ENCODE results near the gene ONECUT1. TPM values are rescaled to one million over a fixed set of nuclear protein-coding genes. Genes with fewer than 3 reads are reported as not detected.

ONECUT1 gene
- total RNA-seq, 1 donor from 2014 or later: 0.32 TPM

GRCh38 chr15:52787549-52788098 lies 2.5 kb downstream of the ONECUT1 start:
- Mint-ChIP-seq H3K4me1 (ENCODE audit: low read depth, unreplicated experiment) (no peaks in the 10 kb centered on the region), H3K4me3 (ENCODE audit: unreplicated experiment) (no peak overlapping the region), H3K27me3 (ENCODE audit: low read depth, unreplicated experiment) (peaks cover 78% of the 10 kb centered on the region), H3K9me3 (ENCODE audit: unreplicated experiment) (peaks cover 10% of the 10 kb centered on the region), H3K36me3 (ENCODE audit: low read depth, unreplicated experiment) (no peaks in the 10 kb centered on the region), H3K27ac (ENCODE audit: unreplicated experiment) (no peak overlapping the region)
- H3K27me3 ChIP-seq (ENCODE audit: insufficient read depth, low read length): peaks cover 91% of the 10 kb centered on the region
- H3K9ac ChIP-seq (ENCODE audit: low read length): no peak overlapping the region
- H3K36me3 ChIP-seq (ENCODE audit: insufficient read depth, low read length): no peaks in the 10 kb centered on the region
- H3K4me1 ChIP-seq (ENCODE audit: insufficient read depth, low read length): peaks cover 7% of the 10 kb centered on the region
- no peak overlapping the region for H3K27ac ChIP-seq (ENCODE audit: low read depth, low read length)
- H3K9me3 ChIP-seq (ENCODE audit: insufficient read depth, low read depth, low read length): peaks cover 3% of the 10 kb centered on the region
- TF ChIP-seq EZH2 (IDR thresholded peaks at IDR 0.05; ENCODE audit: insufficient read depth, low read length): no peak
- no peak for TF ChIP-seq CTCF (IDR thresholded peaks at IDR 0.05; ENCODE audit: insufficient read depth, low read depth, low read length)
- H3K4me2 ChIP-seq (ENCODE audit: low read length): no peak overlapping the region
- DNase-seq (ENCODE audit: low read depth): no peak
- H3K79me2 ChIP-seq (ENCODE audit: insufficient read depth, low read length): no peaks in the 10 kb centered on the region
- H3K4me3 ChIP-seq (ENCODE audit: insufficient read depth, low read depth, low read length): no peak overlapping the region
- FAIRE-seq: no peak
- H2AFZ ChIP-seq (ENCODE audit: low read depth, low read length): no peak overlapping the region
- H4K20me1 ChIP-seq (ENCODE audit: insufficient read depth, low read length): no peaks in the 10 kb centered on the region

GRCh38 chr15:52787123-52787503 lies 3.0 kb downstream of the ONECUT1 start:
- H3K4me2 ChIP-seq (ENCODE audit: low read length): no peak overlapping the region
- no peak overlapping the region for H3K4me3 ChIP-seq (ENCODE audit: insufficient read depth, low read depth, low read length)
- no peak for DNase-seq (ENCODE audit: low read depth)

More at GRCh38 chr15:52787123-52787503, 3.0 kb downstream of the ONECUT1 start:
- Histone ChIP-seq H4K20me1 (ENCODE audit: insufficient read depth, low read length) (no peaks in the 10 kb centered on the region), H3K27me3 (ENCODE audit: insufficient read depth, low read length) (peaks cover 91% of the 10 kb centered on the region), H3K4me1 (ENCODE audit: insufficient read depth, low read length) (peaks cover 7% of the 10 kb centered on the region), H3K36me3 (ENCODE audit: insufficient read depth, low read length) (no peaks in the 10 kb centered on the region), H2AFZ (ENCODE audit: low read depth, low read length) (no peak overlapping the region), H3K27ac (ENCODE audit: low read depth, low read length) (no peak overlapping the region), H3K79me2 (ENCODE audit: insufficient read depth, low read length) (no peaks in the 10 kb centered on the region), H3K9me3 (ENCODE audit: insufficient read depth, low read depth, low read length) (peaks cover 3% of the 10 kb centered on the region), H3K9ac (ENCODE audit: low read length) (no peak overlapping the region)
- Mint-ChIP-seq H3K9me3 (ENCODE audit: unreplicated experiment) (peaks cover 10% of the 10 kb centered on the region), H3K27me3 (ENCODE audit: low read depth, unreplicated experiment) (peaks cover 77% of the 10 kb centered on the region), H3K27ac (ENCODE audit: unreplicated experiment) (no peak overlapping the region), H3K36me3 (ENCODE audit: low read depth, unreplicated experiment) (no peaks in the 10 kb centered on the region), H3K4me1 (ENCODE audit: low read depth, unreplicated experiment) (no peaks in the 10 kb centered on the region), H3K4me3 (ENCODE audit: unreplicated experiment) (no peak overlapping the region)
- no peak for FAIRE-seq
- TF ChIP-seq CTCF (IDR thresholded peaks at IDR 0.05; ENCODE audit: insufficient read depth, low read depth, low read length) (no peak), EZH2 (IDR thresholded peaks at IDR 0.05; ENCODE audit: insufficient read depth, low read length) (no peak)
